GM18873 (cell line): Measurements from ENCODE around the gene ZNRF2.
"Not testable (repeated sequence)": the region's sequence is repeated elsewhere in the genome, so short reads cannot be mapped to it uniquely, and the experiment has no call there.

Experiments used
- ATAC-seq: cut with Tn5 transposase; IDR thresholded peaks from one replicate; pipeline ENCODE4 v1.9.1; 2021; ENCODE audit warnings: mild to moderate bottlenecking, moderate library complexity, moderate number of reproducible peaks; ENCODE audit not compliant: unreplicated experiment, low FRiP score

ZNRF2 gene

GRCh38 chr7:30260246-30260768, 24.1 kb upstream of the ZNRF2 start:
- no peak for ATAC-seq

DNA sequence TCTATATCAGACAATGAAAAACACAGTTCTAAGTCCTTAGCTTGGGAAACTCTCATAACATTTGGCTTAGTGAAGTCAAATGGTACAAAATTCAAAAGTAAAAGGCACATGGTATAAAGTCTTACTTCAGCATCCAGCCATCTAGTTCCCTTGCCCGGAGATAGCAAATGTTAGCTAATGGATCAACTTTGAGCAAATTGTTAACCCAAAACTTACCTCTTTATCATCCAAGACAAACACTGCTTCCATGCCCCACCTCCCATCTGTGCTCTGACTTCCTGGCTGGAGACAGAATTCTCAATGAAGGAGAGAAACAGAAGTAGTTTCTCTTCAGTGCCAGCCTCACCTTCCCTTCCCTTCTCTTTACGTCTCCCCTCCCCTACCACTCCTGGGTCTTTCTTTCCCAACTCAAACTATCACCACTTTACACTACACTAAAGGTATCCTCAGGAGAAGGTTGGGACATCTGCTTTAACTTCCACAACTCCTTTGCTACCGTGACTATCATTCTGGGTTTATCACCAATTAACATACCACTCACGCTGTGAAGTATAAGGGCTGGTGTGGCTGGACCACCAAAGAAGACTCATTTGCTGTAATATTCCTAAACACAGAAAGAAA, 21.2 kb upstream of the ZNRF2 start:
- ATAC-seq = no peak

DNA sequence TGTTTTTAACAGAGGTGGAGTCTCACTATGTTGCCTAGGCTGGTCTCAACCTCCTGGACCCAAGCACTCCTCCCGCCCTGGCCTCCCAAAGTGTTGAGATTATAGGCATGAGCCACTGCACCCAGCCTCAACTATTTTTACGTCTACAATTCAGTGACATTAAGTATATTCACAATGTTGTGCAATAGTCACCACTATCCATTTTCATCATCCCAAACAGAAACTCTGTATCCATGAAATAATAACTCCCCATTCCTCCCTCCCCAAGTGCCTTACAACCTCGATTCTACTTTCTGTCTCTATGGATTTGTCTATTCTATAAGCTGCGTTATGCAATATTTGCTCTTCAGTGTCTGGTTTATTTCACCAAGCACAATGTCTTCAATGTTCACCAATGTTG, 20.3 kb upstream of the ZNRF2 start:
- ATAC-seq = no peak

DNA sequence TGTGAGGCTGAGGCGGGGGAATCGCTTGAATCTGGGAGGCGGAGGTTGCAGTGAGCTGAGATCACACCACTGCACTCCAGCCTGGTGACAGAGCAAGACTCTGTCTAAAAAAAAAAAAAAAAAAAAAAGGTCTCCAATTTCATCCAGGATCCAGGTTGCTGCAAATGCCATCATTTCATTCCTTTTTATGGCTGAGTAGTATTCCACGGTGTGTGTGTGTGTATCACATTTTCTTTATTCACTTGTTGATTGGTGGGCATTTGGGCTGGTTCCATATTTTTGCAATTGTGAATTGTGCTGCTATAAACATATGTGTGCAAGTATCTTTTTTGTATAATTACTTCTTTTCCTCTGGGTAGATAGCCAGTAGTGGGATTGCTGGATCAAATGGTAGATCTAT, 19.2 kb upstream of the ZNRF2 start:
- not testable (repeated sequence) for ATAC-seq

DNA sequence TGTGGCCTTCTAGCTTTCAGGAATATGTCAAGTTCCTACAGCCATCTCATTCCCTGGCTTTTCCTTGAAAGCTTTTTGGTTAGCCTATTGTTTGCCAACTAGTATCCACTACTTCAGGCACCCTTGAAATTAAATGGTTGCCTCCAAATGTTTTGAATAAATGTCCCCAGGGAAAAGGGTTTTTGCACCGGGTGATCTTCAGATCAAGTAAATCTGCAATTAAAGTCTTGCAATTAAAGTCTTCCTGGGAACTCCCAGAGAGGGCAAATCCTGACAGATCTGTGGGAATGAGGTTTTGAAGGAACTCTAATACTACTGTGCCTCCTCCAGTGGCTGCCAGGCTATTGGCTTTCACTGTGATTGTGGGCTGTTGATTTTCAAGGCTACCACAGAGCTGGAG, 17.7 kb upstream of the ZNRF2 start:
- ATAC-seq = no peak

GRCh38 chr7:30268586-30268985, 15.8 kb upstream of the ZNRF2 start:
- no peak for ATAC-seq

DNA sequence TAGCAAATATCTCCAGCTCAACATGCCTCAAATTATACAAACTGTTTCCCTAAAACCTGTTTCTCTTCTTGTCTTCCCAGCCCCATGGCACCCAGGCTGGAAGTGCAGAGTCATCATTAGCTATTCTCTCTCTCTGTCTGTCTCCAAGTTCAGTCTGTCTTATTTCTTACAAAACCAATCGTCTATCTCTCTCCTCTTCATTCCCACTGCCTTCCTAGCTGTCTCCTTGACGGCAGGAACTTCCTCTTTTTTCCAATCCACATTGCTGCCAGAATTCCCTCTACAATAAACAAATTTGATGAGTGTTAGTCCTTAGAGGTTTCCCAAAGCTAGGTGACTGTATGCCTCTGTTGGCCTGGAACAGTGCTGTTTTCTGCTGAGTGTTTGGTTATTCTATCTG, 14.9 kb upstream of the ZNRF2 start:
- no peak for ATAC-seq

- ATAC-seq = no peak
Observed at GRCh38 chr7:30270921-30271320, 13.5 kb upstream of the ZNRF2 start.

DNA sequence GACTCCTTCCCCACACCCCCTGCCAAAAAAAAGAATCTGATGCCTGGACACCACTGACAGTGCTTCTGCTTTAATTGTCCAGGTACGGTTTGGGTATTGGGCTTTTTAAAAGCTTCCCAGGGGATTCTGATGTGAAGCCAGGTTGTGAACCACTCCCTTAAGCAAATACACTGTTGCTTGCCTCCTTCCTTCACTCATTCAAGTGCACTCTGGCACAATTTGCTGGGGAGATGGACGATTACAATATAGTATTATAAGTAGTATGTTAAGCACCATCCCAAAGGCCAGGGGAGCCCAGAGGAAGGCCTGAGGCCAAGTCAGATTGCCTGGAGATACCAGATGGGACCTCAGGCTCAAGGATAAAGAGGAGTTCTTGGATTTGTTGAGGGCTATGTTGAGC, 12.3 kb upstream of the ZNRF2 start:
- ATAC-seq = no peak

DNA sequence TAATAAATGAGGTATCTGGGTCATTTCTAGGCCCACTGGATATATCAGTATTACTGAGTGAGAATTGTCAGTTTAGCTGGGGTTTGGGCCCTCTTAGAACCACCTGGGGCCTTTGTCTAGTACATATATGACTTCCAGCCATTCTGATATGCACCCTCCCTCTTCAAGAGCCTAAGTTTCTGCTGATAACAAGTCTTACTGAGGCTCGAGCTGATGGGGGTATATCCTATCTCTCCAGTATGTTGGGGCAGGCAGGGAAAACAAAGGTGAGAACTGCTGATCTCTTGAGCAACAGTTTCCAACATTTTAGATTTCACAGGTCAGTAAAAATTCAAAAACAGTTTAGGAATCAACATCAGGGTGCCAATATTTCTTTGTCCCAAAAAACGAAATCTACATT, 10.8 kb upstream of the ZNRF2 start:
- ATAC-seq = no peak

DNA sequence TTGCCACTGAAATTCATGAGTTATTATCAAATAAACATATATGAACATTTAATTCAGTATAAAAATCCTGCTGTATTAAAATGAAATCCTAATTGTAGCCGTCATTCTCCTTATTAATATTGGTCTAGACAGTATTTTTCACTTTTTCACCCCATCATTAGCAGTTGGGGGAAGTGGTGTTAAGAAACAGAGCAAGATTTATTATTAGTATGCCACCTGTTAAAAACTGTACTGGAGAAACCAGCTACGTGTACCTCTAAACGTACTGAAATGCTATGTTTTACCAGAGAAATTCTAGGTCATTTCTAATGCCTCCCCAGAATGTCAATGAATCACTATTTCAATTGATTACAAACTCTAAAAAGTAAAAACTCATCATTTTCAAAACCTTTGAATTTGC, 9.8 kb upstream of the ZNRF2 start:
- no peak for ATAC-seq

DNA sequence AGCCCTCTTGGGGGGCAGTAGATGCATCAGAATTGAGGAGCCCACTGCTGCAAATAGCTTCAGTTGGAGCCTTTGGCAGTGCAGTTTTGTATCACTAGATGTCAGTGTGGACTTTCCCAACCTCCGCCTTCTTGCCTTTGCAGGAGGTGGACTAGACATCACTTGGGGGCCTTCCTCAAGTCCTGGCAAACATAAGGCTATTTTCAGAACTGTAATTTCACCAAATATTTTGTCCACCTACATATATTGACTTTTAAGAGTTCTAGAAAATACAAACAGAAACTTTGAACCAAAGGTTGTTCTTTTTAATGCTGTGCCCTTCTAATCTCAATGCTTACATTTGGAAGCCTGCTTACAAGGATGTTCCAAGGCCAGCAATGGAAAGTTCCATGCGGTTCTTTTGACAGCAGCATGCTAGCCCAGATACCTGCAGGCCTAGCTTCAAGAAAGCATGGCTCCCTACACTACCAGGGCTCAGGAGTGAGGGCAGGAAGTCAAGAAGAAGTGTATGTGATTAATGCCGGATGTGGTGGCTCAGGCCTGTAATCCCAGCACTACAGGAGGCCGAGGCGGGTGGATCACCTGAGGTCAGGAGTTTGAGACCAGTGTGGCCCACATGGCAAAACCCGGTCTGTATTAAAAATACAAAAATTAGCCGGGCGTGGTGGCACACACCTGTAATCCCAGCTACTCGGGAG, 8.0 kb upstream of the ZNRF2 start:
- ATAC-seq = no peak

GRCh38 chr7:30278376-30278775, 6.0 kb upstream of the ZNRF2 start:
- ATAC-seq = no peak

DNA sequence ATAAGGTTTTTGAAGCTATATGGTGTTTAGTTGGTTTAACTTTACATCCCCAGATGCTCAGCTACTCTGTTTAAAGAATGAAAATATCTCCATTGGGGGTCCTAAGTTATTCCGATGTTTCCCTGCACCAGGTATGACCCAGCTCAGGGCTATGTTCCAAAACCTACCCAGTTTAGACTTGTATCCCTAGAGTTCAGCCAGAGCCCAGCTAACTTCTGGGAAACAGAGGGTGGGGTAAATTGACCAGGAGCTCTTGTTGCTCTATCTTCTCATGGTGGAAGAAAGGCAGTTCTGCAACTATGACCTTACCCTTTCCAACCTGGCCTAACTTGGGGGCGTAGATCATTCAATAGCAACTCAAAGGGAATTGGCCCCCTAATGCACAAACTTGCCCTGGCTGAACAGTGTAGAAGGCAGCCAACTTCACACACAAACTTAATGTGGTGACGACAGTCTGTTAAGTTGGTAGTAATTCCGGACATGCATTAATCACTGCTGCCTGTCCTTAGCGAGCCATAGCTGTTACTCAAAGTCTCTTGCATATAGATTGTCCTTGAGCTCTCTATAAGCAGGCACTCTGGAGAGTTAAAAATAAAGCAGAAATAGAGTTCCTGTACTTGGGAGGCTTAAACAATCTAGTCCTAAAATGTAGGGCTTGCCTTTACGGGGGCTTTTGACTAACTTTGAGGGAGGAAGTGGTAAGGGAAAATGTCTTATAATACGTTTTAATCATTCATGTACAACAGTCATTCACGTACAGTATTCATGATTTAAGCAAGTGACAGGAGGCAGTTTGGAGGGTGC, 5.3 kb upstream of the ZNRF2 start:
- ATAC-seq = no peak

GRCh38 chr7:30279653-30279904, 4.8 kb upstream of the ZNRF2 start:
- no peak for ATAC-seq

DNA sequence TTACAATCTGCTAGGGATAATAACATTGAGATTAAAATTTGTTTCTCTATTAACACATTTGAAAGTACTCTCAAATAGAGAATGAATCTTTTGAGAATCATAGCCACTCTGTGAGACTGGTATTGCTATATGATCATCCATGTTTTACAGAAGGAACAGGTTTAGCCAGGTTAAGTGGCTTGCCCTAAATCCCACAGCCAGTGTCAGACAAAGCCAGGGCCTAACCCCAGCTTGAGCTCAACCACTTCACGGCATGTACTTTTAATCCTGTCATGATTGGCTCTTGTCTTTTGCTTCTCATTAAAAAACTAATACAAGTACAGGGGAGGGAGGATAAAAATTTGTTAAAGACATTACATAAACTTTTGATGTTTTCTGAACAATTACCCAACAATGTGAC, 3.8 kb upstream of the ZNRF2 start:
- ATAC-seq = no peak

GRCh38 chr7:30281263-30281662, 3.1 kb upstream of the ZNRF2 start:
- ATAC-seq = no peak

- no peak for ATAC-seq
Observed at GRCh38 chr7:30281791-30282190, 2.6 kb upstream of the ZNRF2 start.

GRCh38 chr7:30282735-30283134, 1.7 kb upstream of the ZNRF2 start:
- no peak for ATAC-seq

DNA sequence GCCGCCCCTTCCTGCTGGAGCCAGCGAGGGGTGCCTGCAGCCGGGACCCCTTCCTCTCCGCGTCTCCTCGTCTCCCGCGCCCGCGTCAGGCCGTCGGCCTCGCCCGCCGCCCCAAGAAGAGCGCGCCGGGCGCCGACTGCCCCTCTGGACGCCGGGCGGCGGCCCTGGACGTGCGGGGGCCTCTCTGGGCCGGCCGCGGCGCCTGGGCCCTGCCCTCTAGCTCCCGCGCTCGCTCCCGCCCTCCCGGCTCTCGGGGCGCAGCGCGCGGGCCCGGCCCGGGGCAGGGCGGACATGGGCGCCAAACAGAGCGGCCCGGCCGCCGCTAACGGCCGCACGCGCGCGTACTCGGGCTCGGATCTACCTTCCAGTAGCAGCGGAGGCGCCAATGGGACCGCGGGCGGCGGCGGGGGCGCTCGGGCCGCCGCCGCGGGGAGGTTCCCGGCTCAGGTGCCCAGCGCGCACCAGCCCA, 704 bp downstream of the ZNRF2 start:
- ATAC-seq = no peak

DNA sequence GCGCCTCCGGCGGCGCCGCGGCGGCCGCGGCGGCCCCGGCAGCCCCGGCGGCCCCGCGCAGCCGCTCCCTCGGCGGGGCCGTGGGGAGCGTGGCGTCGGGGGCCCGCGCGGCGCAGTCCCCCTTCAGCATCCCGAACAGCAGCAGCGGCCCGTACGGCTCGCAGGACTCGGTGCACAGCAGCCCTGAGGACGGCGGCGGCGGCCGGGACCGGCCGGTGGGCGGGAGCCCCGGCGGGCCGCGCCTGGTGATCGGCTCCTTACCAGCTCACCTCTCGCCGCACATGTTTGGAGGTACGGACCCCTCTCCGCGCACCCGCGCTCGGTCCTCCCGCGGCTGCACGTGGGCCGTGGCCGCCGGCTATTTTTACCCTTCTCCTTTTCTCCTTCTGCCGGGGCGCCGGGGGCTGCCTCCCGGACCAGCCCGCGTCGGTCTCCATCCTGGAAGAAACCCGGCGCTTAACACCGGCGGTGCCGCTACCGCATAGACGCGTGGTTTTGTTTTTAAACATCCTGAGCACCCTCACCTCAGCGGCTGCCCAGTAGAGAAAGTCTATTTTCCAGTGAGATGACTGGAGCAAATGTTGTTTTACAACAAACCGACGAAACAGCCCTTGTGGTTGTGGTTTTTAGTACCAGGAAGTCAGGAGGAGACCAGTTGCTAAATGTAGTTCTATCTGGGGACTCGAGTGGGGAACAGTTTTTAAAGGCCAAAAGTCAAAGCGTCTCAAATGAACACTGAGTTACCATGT, 1.3 kb downstream of the ZNRF2 start:
- no peak for ATAC-seq
